Measurements from ENCODE around the gene SVIL.

The SVIL gene

DNA sequence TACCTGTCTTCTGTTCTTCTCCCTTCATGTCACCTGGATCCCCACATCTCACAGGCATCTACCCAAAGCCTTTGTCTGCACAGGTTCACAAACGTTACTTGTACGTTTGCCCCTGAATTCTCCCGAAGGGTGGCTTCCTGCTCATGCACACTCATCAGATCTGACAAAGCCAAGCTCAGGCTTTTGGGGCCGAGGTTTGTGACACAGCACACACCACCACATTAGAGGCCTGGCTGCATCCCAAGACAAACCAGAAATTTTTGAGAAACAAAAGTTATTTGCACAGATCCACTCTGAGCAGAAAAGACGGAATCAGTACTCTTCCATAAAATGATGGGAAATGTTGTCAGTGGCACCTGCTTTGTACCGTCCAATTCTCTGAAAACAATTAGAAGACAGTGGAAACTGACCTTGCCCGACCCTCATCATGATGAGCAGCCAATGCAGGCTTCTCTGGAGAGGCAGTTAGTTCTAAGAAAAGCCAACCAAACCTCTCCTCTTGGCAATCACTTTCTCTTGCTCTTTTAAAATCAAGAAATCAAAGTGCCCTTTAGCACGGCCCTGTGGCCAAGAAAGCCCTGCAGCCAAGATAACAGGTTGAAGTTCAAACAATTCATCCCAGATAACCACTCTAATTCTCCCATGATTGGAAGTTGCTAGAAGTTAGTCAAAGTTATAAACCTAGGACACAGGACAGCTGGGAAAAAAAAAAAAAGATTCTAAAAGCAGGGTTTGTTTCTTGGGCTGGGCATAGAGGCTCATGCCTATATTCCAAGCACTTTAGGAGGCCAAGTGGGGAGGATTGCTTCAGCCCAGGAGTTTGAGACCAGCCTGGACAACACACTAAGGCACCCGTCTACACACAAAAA, 13.6 kb upstream of the SVIL start:
- Mint-ChIP-seq H3K27ac (peak overlapping the region; percentile 49), H3K27me3 (ENCODE audit: low read depth, poor library complexity) (peaks cover 5% of the 10 kb centered on the region), H3K9me3 (peaks cover 29% of the 10 kb centered on the region), H3K4me1 (peaks cover 61% of the 10 kb centered on the region), H3K36me3 (ENCODE audit: low read depth) (peaks cover 42% of the 10 kb centered on the region), H3K4me3 (peak overlapping the region; percentile 13)
- TF ChIP-seq, protein P1, sequence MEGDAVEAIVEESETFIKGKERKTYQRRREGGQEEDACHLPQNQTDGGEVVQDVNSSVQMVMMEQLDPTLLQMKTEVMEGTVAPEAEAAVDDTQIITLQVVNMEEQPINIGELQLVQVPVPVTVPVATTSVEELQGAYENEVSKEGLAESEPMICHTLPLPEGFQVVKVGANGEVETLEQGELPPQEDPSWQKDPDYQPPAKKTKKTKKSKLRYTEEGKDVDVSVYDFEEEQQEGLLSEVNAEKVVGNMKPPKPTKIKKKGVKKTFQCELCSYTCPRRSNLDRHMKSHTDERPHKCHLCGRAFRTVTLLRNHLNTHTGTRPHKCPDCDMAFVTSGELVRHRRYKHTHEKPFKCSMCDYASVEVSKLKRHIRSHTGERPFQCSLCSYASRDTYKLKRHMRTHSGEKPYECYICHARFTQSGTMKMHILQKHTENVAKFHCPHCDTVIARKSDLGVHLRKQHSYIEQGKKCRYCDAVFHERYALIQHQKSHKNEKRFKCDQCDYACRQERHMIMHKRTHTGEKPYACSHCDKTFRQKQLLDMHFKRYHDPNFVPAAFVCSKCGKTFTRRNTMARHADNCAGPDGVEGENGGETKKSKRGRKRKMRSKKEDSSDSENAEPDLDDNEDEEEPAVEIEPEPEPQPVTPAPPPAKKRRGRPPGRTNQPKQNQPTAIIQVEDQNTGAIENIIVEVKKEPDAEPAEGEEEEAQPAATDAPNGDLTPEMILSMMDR (IDR thresholded peaks at IDR 0.05): no peak
- no peak for DNase-seq

DNA sequence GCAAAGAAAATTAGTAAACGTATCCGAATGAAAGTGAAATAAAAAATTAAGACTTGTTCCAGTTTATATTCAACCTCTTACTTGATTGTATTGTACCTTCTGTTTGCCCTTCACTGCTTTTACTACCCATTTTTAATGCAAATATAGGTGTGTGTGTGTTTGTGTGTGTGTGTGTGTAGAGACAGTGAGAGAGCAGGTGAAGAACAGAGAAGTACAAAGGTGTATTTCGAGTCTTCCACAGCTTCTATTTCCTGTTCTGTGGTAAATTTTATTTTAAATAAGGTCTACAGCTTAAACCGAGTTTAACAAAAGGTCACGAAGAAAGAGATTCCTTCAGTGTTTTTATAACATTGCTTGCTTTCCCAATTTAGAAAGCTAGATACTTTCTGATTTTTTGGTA, 12.7 kb upstream of the SVIL start:
- Mint-ChIP-seq H3K4me3 (no peak overlapping the region), H3K4me1 (peaks cover 70% of the 10 kb centered on the region), H3K27me3 (ENCODE audit: low read depth, poor library complexity) (peaks cover 5% of the 10 kb centered on the region), H3K9me3 (peaks cover 20% of the 10 kb centered on the region), H3K27ac (no peak overlapping the region), H3K36me3 (ENCODE audit: low read depth) (peaks cover 34% of the 10 kb centered on the region)
- DNase-seq: no peak
- TF ChIP-seq, protein P1 (IDR thresholded peaks at IDR 0.05): no peak

DNA sequence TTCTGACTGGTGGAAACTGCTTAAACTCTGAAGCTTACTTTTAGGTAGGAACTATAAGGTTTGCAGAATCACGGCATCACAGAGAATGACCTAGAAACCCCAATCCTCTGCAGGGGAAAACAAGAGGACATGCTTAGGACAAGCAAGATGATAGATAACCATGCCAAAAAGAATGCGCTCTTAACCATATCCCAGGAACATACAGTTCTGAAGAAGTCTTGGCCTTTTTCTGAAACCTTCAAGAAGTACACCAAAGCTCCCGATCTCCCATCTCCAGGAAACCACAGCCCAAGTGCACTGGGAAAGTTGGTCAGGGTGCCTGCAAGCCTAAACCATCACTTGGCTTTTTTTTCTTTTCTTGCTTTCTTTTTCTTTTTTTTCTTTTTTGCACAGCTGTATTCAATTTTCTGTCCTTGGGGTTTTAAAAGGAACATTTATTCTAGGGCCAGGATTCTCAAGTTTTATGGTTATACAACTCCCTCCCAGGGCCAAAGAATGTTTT, 12.2 kb upstream of the SVIL start:
- Mint-ChIP-seq H3K36me3 (ENCODE audit: low read depth) (peaks cover 29% of the 10 kb centered on the region), H3K4me1 (peaks cover 75% of the 10 kb centered on the region), H3K27me3 (ENCODE audit: low read depth, poor library complexity) (peaks cover 5% of the 10 kb centered on the region), H3K9me3 (peaks cover 16% of the 10 kb centered on the region), H3K4me3 (peak overlapping the region; percentile 8), H3K27ac (peak overlapping the region; percentile 56)
- TF ChIP-seq, protein P1 (IDR thresholded peaks at IDR 0.05): no peak
- no peak for DNase-seq

DNA sequence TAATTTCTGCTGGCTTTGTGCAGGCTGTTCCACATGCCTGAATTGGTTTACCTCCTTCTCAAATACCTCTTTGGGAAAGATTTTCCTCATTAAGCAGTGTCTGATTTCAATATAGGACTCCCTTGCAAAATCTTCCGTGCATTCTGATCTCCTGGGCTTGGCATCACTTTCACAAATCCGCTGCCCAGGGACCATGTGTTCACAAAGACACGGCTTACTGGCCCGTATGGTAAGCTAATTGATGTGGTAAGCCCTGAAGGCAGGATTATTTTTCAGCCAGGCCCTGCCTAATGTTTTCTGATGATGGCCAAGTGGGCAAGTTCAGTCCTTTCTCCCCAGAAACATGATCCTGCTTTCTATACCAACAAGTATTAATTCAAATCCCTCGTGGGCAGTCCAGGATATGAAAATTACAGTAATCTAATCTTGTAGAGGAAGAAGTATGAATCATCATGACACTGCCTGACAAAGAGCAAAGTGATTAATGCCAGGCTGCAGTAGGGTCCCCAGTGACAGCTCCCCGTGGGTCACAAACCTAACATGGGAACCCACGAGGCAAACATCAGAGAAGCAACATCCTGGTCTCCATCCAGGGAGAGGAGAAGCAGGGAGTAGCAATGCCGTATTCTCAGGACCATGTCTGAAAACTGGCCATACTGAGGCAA, 11.6 kb upstream of the SVIL start:
- no peak for DNase-seq
- Mint-ChIP-seq H3K4me1 (peaks cover 77% of the 10 kb centered on the region), H3K9me3 (peaks cover 9% of the 10 kb centered on the region), H3K27ac (peak overlapping the region; percentile 56), H3K4me3 (peak overlapping the region; percentile 37), H3K36me3 (ENCODE audit: low read depth) (peaks cover 23% of the 10 kb centered on the region), H3K27me3 (ENCODE audit: low read depth, poor library complexity) (peaks cover 5% of the 10 kb centered on the region)
- TF ChIP-seq, protein P1 (IDR thresholded peaks at IDR 0.05): no peak

DNA sequence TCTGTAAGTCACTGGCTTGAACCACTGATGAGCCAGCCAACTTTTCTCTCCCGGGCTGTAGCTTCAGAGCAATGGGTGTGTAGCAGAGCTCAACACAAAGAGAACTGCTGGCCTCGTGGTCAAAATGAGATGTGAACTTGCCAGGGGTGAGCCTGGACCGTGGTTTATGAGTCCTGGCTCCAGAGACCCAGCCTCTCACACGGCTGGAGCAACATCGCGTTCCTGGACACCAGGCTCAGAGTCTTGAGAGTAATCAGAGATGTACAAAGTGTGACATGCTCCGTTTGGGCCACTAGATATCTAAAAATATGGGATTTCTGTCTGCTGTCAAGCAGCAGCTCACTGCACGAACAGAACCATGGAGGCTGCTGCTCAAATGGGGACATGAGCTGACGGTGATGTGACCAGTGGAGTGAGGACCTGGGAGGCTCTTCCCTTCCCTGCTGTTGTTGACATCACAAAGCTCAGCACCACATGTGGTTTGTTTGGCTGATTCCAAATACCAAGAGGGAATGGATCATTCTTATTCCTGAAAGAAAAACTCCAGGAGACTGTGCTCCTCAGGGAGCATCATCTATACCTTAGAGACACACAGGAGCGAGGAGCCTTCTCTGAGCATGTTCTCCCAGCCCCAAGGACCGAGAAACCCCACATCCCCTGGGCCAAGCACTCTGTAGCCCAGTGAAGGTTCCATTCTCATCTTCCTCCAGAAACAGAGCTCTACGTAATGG, 9.2 kb upstream of the SVIL start:
- no peak overlapping the region for H3K4me3 Mint-ChIP-seq
- DNase-seq: no peak
- TF ChIP-seq, protein P1 (IDR thresholded peaks at IDR 0.05): no peak
- H3K27me3 Mint-ChIP-seq (ENCODE audit: low read depth, poor library complexity): peaks cover 5% of the 10 kb centered on the region
- H3K9me3 Mint-ChIP-seq: peaks cover 7% of the 10 kb centered on the region
- H3K36me3 Mint-ChIP-seq (ENCODE audit: low read depth): peaks cover 20% of the 10 kb centered on the region
- peak overlapping the region; percentile 25 for H3K27ac Mint-ChIP-seq
- H3K4me1 Mint-ChIP-seq: peaks cover 75% of the 10 kb centered on the region

Data from nephron progenitor cell (in vitro differentiated cells).